HG02938 (cell line): ENCODE results near the gene KCNN3.
"Not testable (repeated sequence)": the region's sequence is repeated elsewhere in the genome, so short reads cannot be mapped to it uniquely, and the experiment has no call there.

Source experiments
- ATAC-seq: cut with Tn5 transposase; IDR thresholded peaks from one replicate; pipeline ENCODE4 v1.9.1; 2021; ENCODE audit warnings: mild to moderate bottlenecking, moderate library complexity; ENCODE audit not compliant: unreplicated experiment

Gene KCNN3

GRCh38 chr1:154714638-154715037 is 155.4 kb downstream of the KCNN3 start:
- no peak for ATAC-seq

- no peak for ATAC-seq
Measured at GRCh38 chr1:154714052-154714623, 155.9 kb downstream of the KCNN3 start.

- ATAC-seq = no peak
Measured at GRCh38 chr1:154713005-154713404, 157.1 kb downstream of the KCNN3 start.

GRCh38 chr1:154712166-154712810 is 157.8 kb downstream of the KCNN3 start:
- ATAC-seq = no peak

- ATAC-seq = no peak
Measured at GRCh38 chr1:154711416-154711815, 158.7 kb downstream of the KCNN3 start.

GRCh38 chr1:154710106-154710505 is 160.0 kb downstream of the KCNN3 start:
- ATAC-seq = no peak

DNA sequence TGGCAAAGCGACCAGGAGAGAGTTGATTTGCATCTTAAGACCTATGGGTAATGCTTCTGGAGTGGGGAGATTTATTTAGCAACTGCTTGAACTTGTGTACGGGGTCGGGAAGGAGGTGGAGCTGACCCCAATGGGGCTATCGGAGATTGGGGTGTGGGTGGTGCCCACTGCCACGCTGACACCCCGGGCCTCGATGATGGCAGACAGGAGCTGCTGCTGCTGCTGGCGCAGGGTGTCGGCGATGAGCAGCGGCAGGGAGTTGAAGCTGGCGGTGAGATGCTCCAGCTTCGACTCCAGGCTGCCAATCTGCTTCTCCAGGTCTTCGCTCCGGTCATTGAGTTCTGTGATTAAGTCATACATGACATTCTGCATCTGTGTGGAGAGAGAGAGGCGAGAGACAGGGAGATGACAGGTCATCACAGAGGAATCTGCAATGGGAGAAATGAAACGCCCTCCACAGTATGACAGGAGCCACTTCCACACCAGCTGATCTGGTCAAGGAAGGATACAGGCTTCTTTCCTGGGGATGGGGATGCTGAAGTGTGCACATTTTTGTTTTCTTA is 162.1 kb downstream of the KCNN3 start:
- no peak for ATAC-seq

- no peak for ATAC-seq
Measured at GRCh38 chr1:154706851-154707250, 163.2 kb downstream of the KCNN3 start.

- no peak for ATAC-seq
Measured at GRCh38 chr1:154705544-154705943, 164.5 kb downstream of the KCNN3 start.

DNA sequence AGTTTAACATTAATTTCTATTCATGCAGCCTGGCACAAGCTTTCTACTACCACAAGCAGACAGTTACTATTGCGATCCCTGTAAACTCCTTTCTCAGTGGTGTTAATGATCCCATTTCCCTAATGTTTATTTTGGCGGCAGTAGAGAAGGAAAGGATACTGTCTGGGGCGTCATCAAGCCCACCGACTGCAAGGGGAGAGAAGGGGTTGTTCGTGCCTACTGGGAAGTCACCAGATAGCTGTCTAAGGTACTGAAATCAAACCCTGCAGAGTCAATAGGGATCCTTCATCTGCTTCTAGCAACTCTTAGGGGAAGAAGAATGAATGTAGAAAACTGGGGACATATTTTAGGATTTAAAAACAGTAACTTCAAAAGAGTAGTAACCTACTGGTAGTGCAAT is 166.9 kb downstream of the KCNN3 start:
- ATAC-seq = no peak

GRCh38 chr1:154698320-154699096 is 171.6 kb downstream of the KCNN3 start:
- ATAC-seq = no peak

DNA sequence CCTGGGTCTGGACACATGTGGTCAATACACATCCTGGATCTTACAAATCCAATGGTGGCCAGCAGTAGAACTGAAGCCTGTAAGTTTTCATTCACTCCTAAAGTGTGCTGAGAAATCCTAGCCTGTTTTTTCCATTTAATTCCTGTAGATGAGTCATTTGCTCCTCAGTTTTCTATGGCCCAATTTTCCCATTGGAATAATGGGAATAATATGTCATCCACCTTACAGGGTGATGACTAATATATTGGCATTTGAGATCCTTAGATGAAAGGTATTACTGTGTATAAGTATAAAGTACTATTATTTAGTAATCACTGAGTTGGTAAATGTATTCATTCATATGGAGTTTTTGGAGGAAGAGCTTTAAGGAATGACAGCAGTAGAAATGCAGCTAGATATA is 172.4 kb downstream of the KCNN3 start:
- no peak for ATAC-seq

DNA sequence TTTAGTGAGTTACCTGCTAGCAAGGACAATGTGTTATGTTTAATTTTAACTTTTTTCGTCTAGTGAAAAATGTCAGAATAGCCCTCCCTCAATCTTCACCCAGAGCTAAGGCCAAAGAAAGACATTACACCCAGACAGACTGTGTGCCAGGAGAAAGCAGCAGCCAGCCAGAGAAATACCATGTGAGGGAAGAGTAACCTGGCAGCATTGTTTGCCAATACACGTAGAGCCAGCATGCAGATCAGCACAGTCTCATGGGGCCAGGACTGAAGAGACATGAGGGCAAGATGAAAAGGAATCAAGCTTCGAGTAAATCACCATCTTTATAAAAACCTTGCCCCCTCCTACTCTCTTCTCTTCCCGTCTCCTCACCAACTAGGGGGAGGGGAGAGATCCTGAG is 173.6 kb downstream of the KCNN3 start:
- no peak for ATAC-seq

DNA sequence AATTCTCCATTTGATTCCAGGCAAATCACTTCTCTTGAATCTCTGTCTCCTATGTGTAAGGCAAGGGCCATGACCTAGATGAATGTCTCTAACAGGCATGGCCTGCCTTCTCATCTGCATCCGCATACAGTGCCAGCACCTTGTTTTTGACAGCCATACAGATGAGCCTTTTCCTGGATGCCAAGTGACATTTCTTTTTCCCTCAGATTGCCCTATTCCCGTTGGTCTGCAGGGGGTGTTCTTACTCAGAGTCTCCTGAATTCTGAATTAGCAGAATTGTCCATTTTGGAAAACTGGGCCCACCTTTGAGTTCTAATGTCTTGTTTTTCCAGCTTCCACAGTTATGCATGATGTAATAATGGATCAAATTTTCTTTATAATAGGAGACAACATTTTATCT is 174.1 kb downstream of the KCNN3 start:
- no peak for ATAC-seq

DNA sequence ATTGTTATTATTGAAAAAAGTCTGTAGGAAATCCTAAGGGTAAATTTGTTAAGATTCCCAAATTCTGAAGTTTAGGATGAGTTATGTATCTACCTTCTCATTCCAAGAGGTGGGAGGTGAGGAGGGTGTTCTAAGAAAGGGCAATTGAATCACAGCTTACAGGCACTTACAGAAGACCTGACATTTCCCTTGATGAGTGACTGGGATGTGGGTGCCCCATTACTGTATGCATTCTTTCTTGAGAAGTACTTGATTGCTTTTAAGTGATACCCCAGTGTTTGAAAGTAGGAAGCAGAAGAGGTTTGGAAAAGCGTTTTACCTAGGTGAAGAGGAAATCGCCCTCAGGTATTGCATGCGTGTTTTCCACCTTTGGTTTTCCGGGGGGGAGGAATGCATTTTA is 175.1 kb downstream of the KCNN3 start:
- no peak for ATAC-seq

DNA sequence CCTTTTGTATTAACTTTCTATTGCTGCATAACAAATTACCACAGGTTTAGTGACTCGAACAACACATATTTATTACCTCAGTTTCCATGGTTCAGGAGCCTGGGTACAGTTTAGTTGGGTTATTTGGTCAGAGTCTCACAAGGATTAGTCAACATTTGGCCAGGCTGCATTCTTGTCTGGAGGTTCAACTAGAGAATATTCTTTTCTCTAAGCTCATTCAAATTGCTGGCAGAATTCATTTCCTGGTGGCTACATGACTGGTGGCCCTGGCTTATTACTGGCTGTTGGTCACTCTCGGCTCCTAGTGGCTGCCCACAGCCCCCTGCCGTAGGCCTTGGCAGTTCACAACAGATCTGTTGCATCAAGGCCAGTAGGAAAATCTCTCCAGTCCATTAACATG is 181.0 kb downstream of the KCNN3 start:
- ATAC-seq = no peak

DNA sequence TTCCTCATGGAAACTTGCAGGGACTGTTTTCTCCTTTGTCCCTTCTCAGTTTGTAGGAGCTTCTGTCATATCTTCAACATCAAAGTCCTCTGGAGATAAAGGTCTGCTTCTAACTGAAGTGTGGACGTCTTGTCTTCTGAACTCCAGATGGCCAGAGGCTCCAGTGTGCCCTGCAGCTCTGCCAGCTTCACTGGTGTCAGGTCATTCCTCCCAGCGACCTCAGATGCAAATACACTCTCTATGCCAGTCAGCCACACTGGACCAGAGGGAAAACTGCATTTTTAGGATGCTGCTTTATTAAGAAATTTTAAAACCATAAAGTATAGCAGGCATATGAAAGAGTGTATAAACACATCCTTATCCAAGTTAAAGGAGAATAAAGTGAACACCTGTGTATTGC is 183.6 kb downstream of the KCNN3 start:
- ATAC-seq = no peak

- no peak for ATAC-seq
Measured at GRCh38 chr1:154683820-154684219, 186.3 kb downstream of the KCNN3 start.

DNA sequence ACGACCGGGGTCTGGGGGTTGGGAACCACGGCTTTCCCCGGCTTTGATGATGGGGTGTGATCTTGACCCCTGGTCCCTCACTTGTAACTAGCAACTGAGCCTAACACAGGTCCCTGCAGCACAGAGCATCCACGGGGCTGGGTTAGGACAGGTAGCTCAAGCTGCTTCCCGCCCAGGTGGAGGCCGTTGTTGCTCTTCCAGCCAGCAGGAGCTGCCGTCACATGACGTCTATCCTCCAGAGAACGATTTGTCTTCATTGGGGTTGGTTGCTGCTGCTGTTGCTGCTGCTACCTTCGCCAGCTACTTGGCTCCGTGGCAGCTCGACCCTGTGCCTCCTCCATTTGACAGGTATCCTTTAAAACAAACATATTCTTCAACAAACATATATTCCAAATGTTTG is 187.8 kb downstream of the KCNN3 start:
- no peak for ATAC-seq

DNA sequence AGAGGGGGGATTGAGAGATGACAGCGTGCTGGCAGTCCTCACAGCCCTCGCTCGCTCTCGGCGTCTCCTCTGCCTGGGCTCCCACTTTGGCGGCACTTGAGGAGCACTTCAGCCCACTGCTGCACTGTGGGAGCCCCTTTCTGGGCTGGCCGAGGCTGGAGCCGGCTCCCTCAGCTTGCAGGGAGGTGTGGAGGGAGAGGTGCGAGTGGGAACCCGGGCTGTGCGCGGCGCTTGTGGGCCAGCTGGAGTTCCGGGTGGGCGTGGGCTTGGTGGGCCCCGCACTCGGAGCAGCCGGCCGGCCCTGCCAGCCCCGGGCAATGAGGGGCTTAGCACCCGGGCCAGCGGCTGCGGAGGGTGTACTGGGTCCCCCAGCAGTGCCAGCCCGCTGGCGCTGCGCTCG is 192.2 kb downstream of the KCNN3 start:
- ATAC-seq = not testable (repeated sequence)

DNA sequence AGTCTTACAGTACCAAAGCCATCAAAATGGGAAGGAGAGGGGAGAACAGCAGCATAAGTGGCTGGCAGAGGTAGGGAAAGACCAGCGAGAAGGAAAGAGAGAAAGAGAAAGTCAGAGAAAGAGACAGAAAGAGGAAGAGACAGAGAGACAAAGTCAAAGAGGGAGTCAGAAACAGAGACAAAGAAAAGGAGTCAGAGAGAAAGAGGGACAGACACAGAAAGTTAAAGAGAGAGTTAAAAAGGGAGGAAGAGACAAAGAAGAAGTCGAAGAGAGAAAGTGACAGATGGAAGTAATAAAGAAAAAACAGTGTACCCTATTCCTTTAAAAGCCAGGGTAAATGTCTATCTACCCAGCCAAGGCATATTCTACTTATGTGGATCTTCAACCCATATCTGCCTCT is 193.2 kb downstream of the KCNN3 start:
- ATAC-seq = not testable (repeated sequence)

- ATAC-seq = not testable (repeated sequence)
Measured at GRCh38 chr1:154674456-154674855, 195.6 kb downstream of the KCNN3 start.
